IPS-NIHi7 (cell line): ENCODE data around the gene INMT.
"Not testable (repeated sequence)": the region's sequence is repeated elsewhere in the genome, so short reads cannot be mapped to it uniquely, and the experiment has no call there.

Experiments
- DNase-seq: peaks from one replicate; pipeline ENCODE4 v3.0.0; 2012; ENCODE audit warnings: mixed read lengths; ENCODE audit errors: extremely low spot score

Gene INMT

GRCh38 chr7:30751696-30752273 is at the start of gene INMT:
TSS of gene INMT (plus strand) at chr7:30752135. CDS start at chr7:30752151, 16 bp downstream.
- DNase-seq = no peak

GRCh38 chr7:30702200-30702599 is 49.7 kb upstream of the INMT start:
- DNase-seq = no peak

- no peak for DNase-seq
Observed at GRCh38 chr7:30703756-30704155, 48.2 kb upstream of the INMT start.

- no peak for DNase-seq
Observed at GRCh38 chr7:30705008-30705407, 46.9 kb upstream of the INMT start.

GRCh38 chr7:30705596-30705995 is 46.3 kb upstream of the INMT start:
- no peak for DNase-seq

GRCh38 chr7:30706316-30706715 is 45.6 kb upstream of the INMT start:
- no peak for DNase-seq

- DNase-seq = no peak
Observed at GRCh38 chr7:30706908-30707307, 45.0 kb upstream of the INMT start.

- DNase-seq = no peak
Observed at GRCh38 chr7:30707391-30708357, 44.3 kb upstream of the INMT start.

- DNase-seq = no peak
Observed at GRCh38 chr7:30708412-30708811, 43.5 kb upstream of the INMT start.

- DNase-seq = no peak
Observed at GRCh38 chr7:30708983-30709382, 43.0 kb upstream of the INMT start.

GRCh38 chr7:30709549-30709948 is 42.4 kb upstream of the INMT start:
- DNase-seq = peak; percentile 66

GRCh38 chr7:30710669-30711068 is 41.3 kb upstream of the INMT start:
- no peak for DNase-seq

- no peak for DNase-seq
Observed at GRCh38 chr7:30713392-30713791, 38.5 kb upstream of the INMT start.

GRCh38 chr7:30714129-30714528 is 37.8 kb upstream of the INMT start:
- DNase-seq = no peak

GRCh38 chr7:30717181-30717580 is 34.8 kb upstream of the INMT start:
- peak; percentile 63 for DNase-seq

- DNase-seq = not testable (repeated sequence)
Observed at GRCh38 chr7:30719434-30719833, 32.5 kb upstream of the INMT start.

- no peak for DNase-seq
Observed at GRCh38 chr7:30721211-30721610, 30.7 kb upstream of the INMT start.

- no peak for DNase-seq
Observed at GRCh38 chr7:30722187-30722586, 29.7 kb upstream of the INMT start.

GRCh38 chr7:30722671-30723070 is 29.3 kb upstream of the INMT start:
- no peak for DNase-seq

- DNase-seq = no peak
Observed at GRCh38 chr7:30723776-30724175, 28.2 kb upstream of the INMT start.

GRCh38 chr7:30726296-30727006 is 25.5 kb upstream of the INMT start:
- no peak for DNase-seq
